ENCODE measurements around the gene ORMDL3.

DNA sequence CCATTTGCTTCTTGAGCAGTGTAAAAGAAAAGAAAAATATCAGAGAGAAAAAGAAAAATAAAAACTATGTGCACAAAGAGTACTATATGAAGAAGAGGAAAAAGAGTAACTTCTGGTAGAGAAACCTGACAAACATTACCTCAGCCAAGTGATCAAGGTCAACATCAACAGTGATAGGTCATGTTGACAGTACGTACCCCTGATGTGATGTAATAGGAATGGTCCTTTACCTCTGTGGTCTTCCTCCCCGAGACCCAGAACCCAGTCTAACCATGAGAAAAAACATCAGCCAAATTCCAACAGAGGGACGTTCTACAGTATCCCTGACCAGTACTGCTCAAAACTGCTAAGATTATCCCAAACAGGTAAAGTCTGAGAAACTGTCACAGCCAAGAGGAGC lies 13.4 kb downstream of the ORMDL3 start:
- TF ChIP-seq POLR2A (IDR thresholded peaks at IDR 0.05) = no peak
- TF ChIP-seq, protein P1, sequence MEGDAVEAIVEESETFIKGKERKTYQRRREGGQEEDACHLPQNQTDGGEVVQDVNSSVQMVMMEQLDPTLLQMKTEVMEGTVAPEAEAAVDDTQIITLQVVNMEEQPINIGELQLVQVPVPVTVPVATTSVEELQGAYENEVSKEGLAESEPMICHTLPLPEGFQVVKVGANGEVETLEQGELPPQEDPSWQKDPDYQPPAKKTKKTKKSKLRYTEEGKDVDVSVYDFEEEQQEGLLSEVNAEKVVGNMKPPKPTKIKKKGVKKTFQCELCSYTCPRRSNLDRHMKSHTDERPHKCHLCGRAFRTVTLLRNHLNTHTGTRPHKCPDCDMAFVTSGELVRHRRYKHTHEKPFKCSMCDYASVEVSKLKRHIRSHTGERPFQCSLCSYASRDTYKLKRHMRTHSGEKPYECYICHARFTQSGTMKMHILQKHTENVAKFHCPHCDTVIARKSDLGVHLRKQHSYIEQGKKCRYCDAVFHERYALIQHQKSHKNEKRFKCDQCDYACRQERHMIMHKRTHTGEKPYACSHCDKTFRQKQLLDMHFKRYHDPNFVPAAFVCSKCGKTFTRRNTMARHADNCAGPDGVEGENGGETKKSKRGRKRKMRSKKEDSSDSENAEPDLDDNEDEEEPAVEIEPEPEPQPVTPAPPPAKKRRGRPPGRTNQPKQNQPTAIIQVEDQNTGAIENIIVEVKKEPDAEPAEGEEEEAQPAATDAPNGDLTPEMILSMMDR (IDR thresholded peaks at IDR 0.05) = no peak
